ENCODE results near the gene TMEFF1. TPM values are rescaled to one million over a fixed set of nuclear protein-coding genes. Genes with fewer than 3 reads are reported as not detected.

The TMEFF1 gene
- polyA plus RNA-seq, 1 donor (not counting 4 experiments of a cell fraction or from before 2014, with no cell fraction given): not detected

GRCh38 chr9:100597236-100597635 is 124.3 kb downstream of the TMEFF1 start:
- no peak overlapping the region for H3K9ac ChIP-seq (ENCODE audit: control insufficient read depth, extremely low read depth, insufficient read depth, low read length)
- TF ChIP-seq, protein P1, sequence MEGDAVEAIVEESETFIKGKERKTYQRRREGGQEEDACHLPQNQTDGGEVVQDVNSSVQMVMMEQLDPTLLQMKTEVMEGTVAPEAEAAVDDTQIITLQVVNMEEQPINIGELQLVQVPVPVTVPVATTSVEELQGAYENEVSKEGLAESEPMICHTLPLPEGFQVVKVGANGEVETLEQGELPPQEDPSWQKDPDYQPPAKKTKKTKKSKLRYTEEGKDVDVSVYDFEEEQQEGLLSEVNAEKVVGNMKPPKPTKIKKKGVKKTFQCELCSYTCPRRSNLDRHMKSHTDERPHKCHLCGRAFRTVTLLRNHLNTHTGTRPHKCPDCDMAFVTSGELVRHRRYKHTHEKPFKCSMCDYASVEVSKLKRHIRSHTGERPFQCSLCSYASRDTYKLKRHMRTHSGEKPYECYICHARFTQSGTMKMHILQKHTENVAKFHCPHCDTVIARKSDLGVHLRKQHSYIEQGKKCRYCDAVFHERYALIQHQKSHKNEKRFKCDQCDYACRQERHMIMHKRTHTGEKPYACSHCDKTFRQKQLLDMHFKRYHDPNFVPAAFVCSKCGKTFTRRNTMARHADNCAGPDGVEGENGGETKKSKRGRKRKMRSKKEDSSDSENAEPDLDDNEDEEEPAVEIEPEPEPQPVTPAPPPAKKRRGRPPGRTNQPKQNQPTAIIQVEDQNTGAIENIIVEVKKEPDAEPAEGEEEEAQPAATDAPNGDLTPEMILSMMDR (optimal IDR thresholded peaks at IDR 0.05 in 1 of 3, IDR thresholded peaks at IDR 0.05 in 1 of 3, conservative IDR thresholded peaks at IDR 0.05 in 1 of 3; ENCODE audit: extremely low read depth in 1 of 3, insufficient read depth in 2 of 3, low read length in 3 of 3): no peak
- no peak for TF ChIP-seq EZH2 (IDR thresholded peaks at IDR 0.05; ENCODE audit: low read length)
- no peaks in the 10 kb centered on the region for H3K79me2 ChIP-seq (ENCODE audit: control insufficient read depth, insufficient read depth, low read length)
- H4K20me1 ChIP-seq (ENCODE audit: control insufficient read depth, extremely low read depth, insufficient read depth, low read length): no peaks in the 10 kb centered on the region
- H3K4me3 ChIP-seq (ENCODE audit: control insufficient read depth in 2 of 3, extremely low read depth in 1 of 3, insufficient read depth in 2 of 3, low read depth in 1 of 3, low read length in 3 of 3): no peak overlapping the region
- H3K27me3 ChIP-seq (ENCODE audit: control insufficient read depth, extremely low read depth, insufficient read depth, low read length): peaks cover 5% of the 10 kb centered on the region
- H3K27ac ChIP-seq (ENCODE audit: control insufficient read depth, insufficient read depth, low read length): no peak overlapping the region
- no peaks in the 10 kb centered on the region for H3K9me1 ChIP-seq (ENCODE audit: control insufficient read depth, extremely low read depth, insufficient read depth, low read length)
- no peaks in the 10 kb centered on the region for H3K36me3 ChIP-seq (ENCODE audit: control insufficient read depth in 2 of 2, extremely low read depth in 1 of 2, insufficient read depth in 2 of 2, low read length in 2 of 2)
- no peak overlapping the region for H3K4me2 ChIP-seq (ENCODE audit: control insufficient read depth, extremely low read depth, insufficient read depth, low read depth, low read length)
- FAIRE-seq: no peak
- H2AFZ ChIP-seq (ENCODE audit: control insufficient read depth, low read length): no peak overlapping the region
- DNase-seq (ENCODE audit: low read depth, low spot score): no peak
- H3K4me1 ChIP-seq (ENCODE audit: control insufficient read depth, extremely low read depth, insufficient read depth, low read length): peaks cover 19% of the 10 kb centered on the region
- H3K9me3 ChIP-seq (ENCODE audit: control insufficient read depth, low read depth, low read length): no peaks in the 10 kb centered on the region
- dilution Hi-C loops (cut with MboI; ENCODE audit: extremely low pct_ligation_motif_present, low sequenced_read_pairs): loop anchor here (25.0 kb wide), 1 partner anchor 285 kb away; no protein-coding TSS in a partner anchor

GRCh38 chr9:100598641-100599145 is 125.7 kb downstream of the TMEFF1 start:
- Histone ChIP-seq H3K9me1 (ENCODE audit: control insufficient read depth, extremely low read depth, insufficient read depth, low read length) (no peaks in the 10 kb centered on the region), H3K9ac (ENCODE audit: control insufficient read depth, extremely low read depth, insufficient read depth, low read length) (peak overlapping the region; percentile 47), H3K9me3 (ENCODE audit: control insufficient read depth, low read depth, low read length) (no peaks in the 10 kb centered on the region), H3K27ac (ENCODE audit: control insufficient read depth, insufficient read depth, low read length) (no peak overlapping the region), H3K27me3 (ENCODE audit: control insufficient read depth, extremely low read depth, insufficient read depth, low read length) (peaks cover 5% of the 10 kb centered on the region), H4K20me1 (ENCODE audit: control insufficient read depth, extremely low read depth, insufficient read depth, low read length) (no peaks in the 10 kb centered on the region), H3K36me3 (ENCODE audit: control insufficient read depth in 2 of 2, extremely low read depth in 1 of 2, insufficient read depth in 2 of 2, low read length in 2 of 2) (no peaks in the 10 kb centered on the region), H3K79me2 (ENCODE audit: control insufficient read depth, insufficient read depth, low read length) (no peaks in the 10 kb centered on the region), H2AFZ (ENCODE audit: control insufficient read depth, low read length) (peak overlapping the region; percentile 93), H3K4me3 (ENCODE audit: control insufficient read depth in 2 of 3, extremely low read depth in 1 of 3, insufficient read depth in 2 of 3, low read depth in 1 of 3, low read length in 3 of 3) (peak overlapping the region; percentile 40 to 77 (median 74)), H3K4me2 (ENCODE audit: control insufficient read depth, extremely low read depth, insufficient read depth, low read depth, low read length) (peak overlapping the region; percentile 96), H3K4me1 (ENCODE audit: control insufficient read depth, extremely low read depth, insufficient read depth, low read length) (peaks cover 19% of the 10 kb centered on the region)
- dilution Hi-C loops (cut with MboI; ENCODE audit: extremely low pct_ligation_motif_present, low sequenced_read_pairs): loop anchor here (25.0 kb wide), 1 partner anchor 286 kb away; no protein-coding TSS in a partner anchor
- FAIRE-seq (no peak), DNase-seq (ENCODE audit: low read depth, low spot score) (no peak)
- TF ChIP-seq, protein P1 (optimal IDR thresholded peaks at IDR 0.05 in 1 of 3, IDR thresholded peaks at IDR 0.05 in 1 of 3, conservative IDR thresholded peaks at IDR 0.05 in 1 of 3; ENCODE audit: extremely low read depth in 1 of 3, insufficient read depth in 2 of 3, low read length in 3 of 3): no peak
- TF ChIP-seq EZH2 (IDR thresholded peaks at IDR 0.05; ENCODE audit: low read length): no peak
